HS-27A (cell line): Measurements from ENCODE around the gene ZSWIM6.

Source experiments
- DNase-seq: peaks from one replicate; pipeline ENCODE4 v3.0.0-alpha.2; 2012; ENCODE audit warnings: low read depth, missing footprints

ZSWIM6 gene

GRCh38 chr5:61549530-61549929, 217.5 kb downstream of the ZSWIM6 start:
- DNase-seq = no peak

GRCh38 chr5:61551637-61552313, 219.7 kb downstream of the ZSWIM6 start:
- DNase-seq = no peak

GRCh38 chr5:61559146-61559545, 227.1 kb downstream of the ZSWIM6 start:
- DNase-seq = no peak

GRCh38 chr5:61559722-61560121, 227.7 kb downstream of the ZSWIM6 start:
- no peak for DNase-seq

- no peak for DNase-seq
Observed at GRCh38 chr5:61563401-61563800, 231.3 kb downstream of the ZSWIM6 start.

GRCh38 chr5:61567337-61567736, 235.3 kb downstream of the ZSWIM6 start:
- no peak for DNase-seq

GRCh38 chr5:61569353-61569752, 237.3 kb downstream of the ZSWIM6 start:
- no peak for DNase-seq

GRCh38 chr5:61570767-61571166, 238.7 kb downstream of the ZSWIM6 start:
- DNase-seq = no peak

GRCh38 chr5:61572959-61573358, 240.9 kb downstream of the ZSWIM6 start:
- DNase-seq = no peak

GRCh38 chr5:61575103-61575502, 243.0 kb downstream of the ZSWIM6 start:
- peak; percentile 9 for DNase-seq

- no peak for DNase-seq
Observed at GRCh38 chr5:61575581-61575980, 243.5 kb downstream of the ZSWIM6 start.

GRCh38 chr5:61576556-61576955, 244.5 kb downstream of the ZSWIM6 start:
- DNase-seq = no peak

- no peak for DNase-seq
Observed at GRCh38 chr5:61578858-61579503, 246.9 kb downstream of the ZSWIM6 start.

GRCh38 chr5:61582205-61582820, 250.3 kb downstream of the ZSWIM6 start:
- no peak for DNase-seq

- DNase-seq = no peak
Observed at GRCh38 chr5:61582887-61583286, 250.8 kb downstream of the ZSWIM6 start.

- no peak for DNase-seq
Observed at GRCh38 chr5:61586096-61587084, 254.3 kb downstream of the ZSWIM6 start.

GRCh38 chr5:61587125-61587524, 255.1 kb downstream of the ZSWIM6 start:
- DNase-seq = no peak

GRCh38 chr5:61588216-61588615, 256.2 kb downstream of the ZSWIM6 start:
- DNase-seq = no peak

- DNase-seq = no peak
Observed at GRCh38 chr5:61589946-61590345, 257.9 kb downstream of the ZSWIM6 start.

- no peak for DNase-seq
Observed at GRCh38 chr5:61590473-61590872, 258.4 kb downstream of the ZSWIM6 start.

GRCh38 chr5:61591859-61592258, 259.8 kb downstream of the ZSWIM6 start:
- no peak for DNase-seq

GRCh38 chr5:61595426-61595825, 263.4 kb downstream of the ZSWIM6 start:
- DNase-seq = no peak
